GM23248 (cell line): ENCODE data around the gene SDHB.

Experiments
- EZH2 ChIP-seq: fragments of 200-600 bp; sonication (generic); IDR thresholded peaks from 2 replicates; pipeline ENCODE4 v1.6.1; 2018; ENCODE audit warnings: antibody characterized with exemption, mild to moderate bottlenecking; ENCODE audit not compliant: insufficient read depth, poor library complexity, severe bottlenecking
- EZH2phosphoT487 ChIP-seq: fragments of 200-600 bp; sonication (generic); IDR thresholded peaks from 2 replicates; pipeline ENCODE4 v1.6.1; 2018; ENCODE audit warnings: antibody characterized with exemption, moderate library complexity, mild to moderate bottlenecking, low read depth; ENCODE audit not compliant: insufficient read depth

- no peak for TF ChIP-seq EZH2phosphoT487
- no peak for TF ChIP-seq EZH2
Measured at GRCh38 chr1:16989676-16990391, 64.0 kb downstream of the SDHB start.
